Spleen (tissue), 11 donors: Measurements from ENCODE around the gene ST7L. TPM values are rescaled to one million over a fixed set of nuclear protein-coding genes. Genes with fewer than 3 reads are reported as not detected.

Source experiments
- DNase-seq: peaks from one replicate; pipeline ENCODE4 v3.0.0-alpha.2; 2020
- H3K27ac ChIP-seq, 8 donors: fragments of 200-600 bp; sonication (generic) in 7 of 8; 1 replicate in 4 of 8; 2 replicates in 4 of 8; pipeline versions ENCODE4 v1.5.0 to v1.8.0; 2016 to 2021; ENCODE audit warnings: inconsistent platforms in 4 of 8, mild to moderate bottlenecking in 4 of 8, moderate library complexity in 1 of 8
- H3K27me3 ChIP-seq, 7 donors: fragments of 200-600 bp; sonication (generic) in 6 of 7; replicated peaks in 1 of 7; 1 replicate in 4 of 7; 2 replicates in 3 of 7; pipeline versions ENCODE4 v1.5.0 to v1.8.0; 2016 to 2021; ENCODE audit warnings: inconsistent platforms in 3 of 7, mild to moderate bottlenecking in 1 of 7
- H3K36me3 ChIP-seq, 6 donors: fragments of 200-600 bp; sonication (generic) in 5 of 6; 1 replicate in 4 of 6; 2 replicates in 2 of 6; pipeline versions ENCODE4 v1.5.0 to v1.8.0; 2016 to 2021; ENCODE audit warnings: inconsistent platforms in 2 of 6
- H3K4me1 ChIP-seq, 6 donors: fragments of 200-600 bp; sonication (generic) in 5 of 6; 1 replicate in 3 of 6; 2 replicates in 3 of 6; pipeline versions ENCODE4 v1.5.0 to v1.8.0; 2016 to 2021; ENCODE audit warnings: inconsistent platforms in 3 of 6
- H3K4me3 ChIP-seq, 8 donors: fragments of 200-600 bp; sonication (generic) in 7 of 8; 1 replicate in 4 of 8; 2 replicates in 4 of 8; pipeline versions ENCODE4 v1.5.0 to v1.8.0; 2016 to 2021; ENCODE audit warnings: inconsistent platforms in 4 of 8, mild to moderate bottlenecking in 4 of 8, moderate library complexity in 2 of 8
- H3K9me3 ChIP-seq, 8 donors: fragments of 200-600 bp; sonication (generic) in 7 of 8; 1 replicate in 4 of 8; 2 replicates in 4 of 8; pipeline versions ENCODE4 v1.5.0 to v1.8.0; 2016 to 2021; ENCODE audit warnings: inconsistent platforms in 4 of 8
- POLR2A ChIP-seq, 3 donors: fragments of 450-650 bp; IDR thresholded peaks; one replicate each; pipeline ENCODE4 v1.5.1; 2017; ENCODE audit warnings: antibody characterized with exemption in 3 of 3, mild to moderate bottlenecking in 1 of 3
- POLR2AphosphoS5 ChIP-seq, 3 donors: sonication (generic); formaldehyde crosslinking; IDR thresholded peaks; one replicate each; pipeline ENCODE4 v1.5.1; 2017; ENCODE audit warnings: antibody characterized with exemption in 3 of 3
- WGBS, 5 donors: extraction: QIAGEN DNeasy Blood & Tissue Kit in 3 of 5; methylation state at CpG; one replicate each; pipeline versions ENCODE4 v1.1.5 to v1.1.7; 2013 to 2018; 5-methylcytosine and 5-hydroxymethylcytosine counted together
- intact Hi-C: fragments of 100-400 bp; cut with DNase I; formaldehyde crosslinking; loops from one replicate; pipeline ENCODE4 v1.15.0; 2023; ENCODE audit warnings: low total_unique reads
- polyA plus RNA-seq, 3 donors: library from polyadenylated mRNA; stranded (reverse); fragments of 200-250 nt; gene quantifications; one replicate each; pipeline ENCODE4 v1.2.1, GENCODE V29; 2013
- total RNA-seq, 7 donors: library from RNA; depleted of rRNA in 3 of 7; stranded (reverse); fragments of >200 nt in 3 of 7; fragmentation: NEBNext Ultra II Directional in 4 of 7; extraction: Animal tissue kit (Norgen Biotek cat#: 25700) in 4 of 7; gene quantifications; one replicate each; pipeline versions ENCODE4 v1.1.0 to v1.2.1, GENCODE V29; 2016 to 2021
- TF ChIP-seq, protein P1 (sequence below), 11 experiments: fragments of 200-600 bp in 7 of 11; fragments of 450-650 bp in 4 of 11; sonication (generic) in 4 of 11; IDR thresholded peaks in 8 of 11; conservative IDR thresholded peaks in 3 of 11; 1 replicate in 7 of 11; 2 replicates in 4 of 11; pipeline versions ENCODE4 v1.4.0 to v1.8.0; 2016 to 2021; ENCODE audit warnings: antibody characterized with exemption in 11 of 11, inconsistent platforms in 4 of 11, mild to moderate bottlenecking in 1 of 11
- donor health status: healthy with polysubstance abuse.
- donor health status: DM: no; HTN: no; CAD: no; lungs with moderate emphysema.
- donor health status: DM: no; HTN: no; CAD: no.
- donor health status: Bipolar disorder and iron deficiency.
- donor health status: healthy.
- donor health status: DM: no; HTN: no; CAD: no.
- donor health status: DM: yes; HTN: yes; CAD: no.

Gene ST7L
- total and polyA plus RNA-seq, 10 donors = 6.1 to 23.9 (median 18.6) TPM

DNA sequence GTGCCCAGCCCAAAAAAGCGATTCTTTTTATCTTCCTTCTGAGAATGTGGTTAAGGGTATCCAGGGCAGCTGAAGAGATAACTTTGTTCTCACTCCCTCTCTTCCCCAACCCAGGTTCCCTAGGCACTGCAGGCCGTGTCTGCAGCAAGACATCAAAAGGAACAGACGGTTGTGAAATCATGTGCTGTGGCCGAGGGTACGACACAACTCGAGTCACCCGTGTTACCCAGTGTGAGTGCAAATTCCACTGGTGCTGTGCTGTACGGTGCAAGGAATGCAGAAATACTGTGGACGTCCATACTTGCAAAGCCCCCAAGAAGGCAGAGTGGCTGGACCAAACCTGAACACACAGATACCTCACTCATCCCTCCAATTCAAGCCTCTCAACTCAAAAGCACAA, 98.8 kb downstream of the ST7L start:
- intact Hi-C loops = no loop called here

DNA sequence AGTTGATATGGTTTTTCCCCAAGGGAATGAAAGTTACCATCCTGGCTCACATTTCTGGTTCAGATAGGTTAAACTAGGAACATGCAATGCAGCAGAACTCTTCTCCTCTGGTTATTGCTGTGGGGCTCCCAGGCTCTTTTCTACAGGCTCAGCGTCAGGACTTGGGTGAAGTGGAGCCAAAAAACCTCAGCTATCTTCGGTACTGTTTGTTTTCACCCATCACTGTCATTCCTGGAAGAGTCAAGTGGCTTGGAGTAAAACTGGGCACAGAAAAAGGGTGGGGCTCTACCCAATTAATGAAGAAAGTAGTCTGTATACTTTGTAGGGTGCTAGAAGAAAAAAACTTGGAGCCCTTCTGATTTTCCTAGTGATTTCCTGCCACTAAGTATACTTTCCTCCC, 100.8 kb downstream of the ST7L start:
- H3K36me3 ChIP-seq = peaks cover 0 to 15% (median 0%) of the 10 kb centered on the region in 6 donors
- intact Hi-C loops = no loop called here
- TF ChIP-seq POLR2A (IDR thresholded peaks at IDR 0.05) = no peak
- TF ChIP-seq, protein P1, sequence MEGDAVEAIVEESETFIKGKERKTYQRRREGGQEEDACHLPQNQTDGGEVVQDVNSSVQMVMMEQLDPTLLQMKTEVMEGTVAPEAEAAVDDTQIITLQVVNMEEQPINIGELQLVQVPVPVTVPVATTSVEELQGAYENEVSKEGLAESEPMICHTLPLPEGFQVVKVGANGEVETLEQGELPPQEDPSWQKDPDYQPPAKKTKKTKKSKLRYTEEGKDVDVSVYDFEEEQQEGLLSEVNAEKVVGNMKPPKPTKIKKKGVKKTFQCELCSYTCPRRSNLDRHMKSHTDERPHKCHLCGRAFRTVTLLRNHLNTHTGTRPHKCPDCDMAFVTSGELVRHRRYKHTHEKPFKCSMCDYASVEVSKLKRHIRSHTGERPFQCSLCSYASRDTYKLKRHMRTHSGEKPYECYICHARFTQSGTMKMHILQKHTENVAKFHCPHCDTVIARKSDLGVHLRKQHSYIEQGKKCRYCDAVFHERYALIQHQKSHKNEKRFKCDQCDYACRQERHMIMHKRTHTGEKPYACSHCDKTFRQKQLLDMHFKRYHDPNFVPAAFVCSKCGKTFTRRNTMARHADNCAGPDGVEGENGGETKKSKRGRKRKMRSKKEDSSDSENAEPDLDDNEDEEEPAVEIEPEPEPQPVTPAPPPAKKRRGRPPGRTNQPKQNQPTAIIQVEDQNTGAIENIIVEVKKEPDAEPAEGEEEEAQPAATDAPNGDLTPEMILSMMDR (IDR thresholded peaks at IDR 0.05 in 8 of 11, conservative IDR thresholded peaks at IDR 0.05 in 3 of 11) = no peak
- no peak for TF ChIP-seq POLR2AphosphoS5 (IDR thresholded peaks at IDR 0.05)
- WGBS, 5 donors = 84 to 96% (median 91%) methylated on average over 2 of the region's 2 CpGs
- no peak overlapping the region for H3K4me3 ChIP-seq
- H3K4me1 ChIP-seq = no peaks in the 10 kb centered on the region
- DNase-seq = no peak
- H3K27ac ChIP-seq = no peak overlapping the region
- no peaks in the 10 kb centered on the region for H3K9me3 ChIP-seq
- H3K27me3 ChIP-seq = peaks cover 0 to 3% (median 0%) of the 10 kb centered on the region in 7 donors

More for the DNA sequence above, 98.8 kb downstream of the ST7L start:
- no peak overlapping the region for H3K27ac ChIP-seq
- no peaks in the 10 kb centered on the region for H3K9me3 ChIP-seq
- peaks cover 0 to 31% (median 4%) of the 10 kb centered on the region in 6 donors for H3K36me3 ChIP-seq
- no peaks in the 10 kb centered on the region for H3K4me1 ChIP-seq
- 54 to 85% (median 78%) methylated on average over 8 to 9 of the region's 9 CpGs for WGBS, 5 donors
- DNase-seq = no peak
- H3K4me3 ChIP-seq = no peak overlapping the region
- TF ChIP-seq, protein P1 (IDR thresholded peaks at IDR 0.05 in 8 of 11, conservative IDR thresholded peaks at IDR 0.05 in 3 of 11) = no peak
- TF ChIP-seq POLR2AphosphoS5 (IDR thresholded peaks at IDR 0.05) (no peak), POLR2A (IDR thresholded peaks at IDR 0.05) (no peak)
- no peaks in the 10 kb centered on the region for H3K27me3 ChIP-seq

DNA sequence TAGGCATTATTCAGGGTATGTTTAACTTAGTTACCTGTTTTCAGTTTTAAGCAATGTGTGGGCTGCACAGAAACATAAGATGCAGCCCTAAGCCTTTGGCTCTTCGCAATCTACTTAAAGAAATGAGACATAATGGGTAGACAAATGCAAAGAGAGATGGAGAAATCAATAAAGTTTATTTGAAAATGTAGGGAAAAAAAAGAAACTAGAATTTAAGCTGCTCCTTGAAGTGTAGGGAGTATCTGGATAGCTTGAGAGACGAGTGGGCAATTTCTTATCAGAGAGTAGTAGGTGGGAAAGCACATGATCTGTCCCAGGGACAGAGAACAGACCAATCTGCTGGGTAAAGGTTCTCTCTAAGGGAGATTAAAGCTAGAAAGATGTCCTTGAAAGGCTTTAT, 101.3 kb downstream of the ST7L start:
- Histone ChIP-seq H3K4me1 (no peaks in the 10 kb centered on the region), H3K27ac (no peak overlapping the region), H3K4me3 (no peak overlapping the region), H3K27me3 (peaks cover 0 to 3% (median 0%) of the 10 kb centered on the region in 7 donors), H3K9me3 (no peaks in the 10 kb centered on the region), H3K36me3 (peaks cover 0 to 10% (median 0%) of the 10 kb centered on the region in 6 donors)
- WGBS, 5 donors = 80 to 94% (median 89%) methylated on average over 2 of the region's 2 CpGs
- intact Hi-C loops = no loop called here
- TF ChIP-seq POLR2AphosphoS5 (IDR thresholded peaks at IDR 0.05) (no peak), POLR2A (IDR thresholded peaks at IDR 0.05) (no peak)
- TF ChIP-seq, protein P1 (IDR thresholded peaks at IDR 0.05 in 8 of 11, conservative IDR thresholded peaks at IDR 0.05 in 3 of 11) = no peak
- DNase-seq = no peak

DNA sequence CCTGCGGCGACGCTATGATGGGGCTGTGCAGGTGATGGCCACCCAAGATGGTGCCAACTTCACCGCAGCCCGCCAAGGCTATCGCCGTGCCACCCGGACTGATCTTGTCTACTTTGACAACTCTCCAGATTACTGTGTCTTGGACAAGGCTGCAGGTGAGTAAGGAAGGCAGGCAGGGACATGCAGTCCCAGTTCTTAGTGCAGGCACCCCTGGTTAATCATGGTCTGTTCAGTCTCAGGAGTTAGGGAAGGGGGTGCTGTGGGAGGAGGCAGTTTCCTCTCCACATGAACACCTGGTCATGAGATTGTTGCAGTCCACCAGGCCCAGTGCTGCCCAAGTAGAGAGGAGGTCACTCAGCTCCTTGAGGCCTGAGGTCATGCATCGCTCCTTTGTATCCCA, 101.7 kb downstream of the ST7L start:
- peaks cover 0 to 3% (median 0%) of the 10 kb centered on the region in 7 donors for H3K27me3 ChIP-seq
- DNase-seq = no peak
- no peak for TF ChIP-seq POLR2AphosphoS5 (IDR thresholded peaks at IDR 0.05)
- no peak for TF ChIP-seq POLR2A (IDR thresholded peaks at IDR 0.05)
- TF ChIP-seq, protein P1 (IDR thresholded peaks at IDR 0.05 in 8 of 11, conservative IDR thresholded peaks at IDR 0.05 in 3 of 11) = no peak
- H3K4me3 ChIP-seq = no peak overlapping the region
- no peaks in the 10 kb centered on the region for H3K4me1 ChIP-seq
- 96 to 98% (median 97%) methylated on average over 9 of the region's 9 CpGs for WGBS, 5 donors
- H3K27ac ChIP-seq = no peak overlapping the region
- intact Hi-C loops = no loop called here
- H3K9me3 ChIP-seq = no peaks in the 10 kb centered on the region
- H3K36me3 ChIP-seq = peaks cover 0 to 9% (median 0%) of the 10 kb centered on the region in 6 donors
